BLaER1 treated with 17β-estradiol and CSF1 and Interleukin-3, amounts not matched to agents 10 nM and 100 nM (cell line): ENCODE measurements around the gene VTI1A.
"Not testable (repeated sequence)": the region's sequence is repeated elsewhere in the genome, so short reads cannot be mapped to it uniquely, and the experiment has no call there.

Source experiments
- H3K27ac ChIP-seq, 11 experiments: shearing (Covaris generic); formaldehyde crosslinking; 2 replicates each; pipeline ENCODE4 v1.8.1; 2022
- H3K27me3 ChIP-seq, 11 experiments: shearing (Covaris generic); formaldehyde crosslinking; 2 replicates each; pipeline ENCODE4 v1.8.1; 2022
- H3K36me3 ChIP-seq, 11 experiments: shearing (Covaris generic); formaldehyde crosslinking; 2 replicates each; pipeline ENCODE4 v1.8.1; 2022
- H3K4me1 ChIP-seq, 10 experiments: shearing (Covaris generic); formaldehyde crosslinking; 2 replicates each; pipeline ENCODE4 v1.8.1; 2022
- H3K4me2 ChIP-seq, 11 experiments: shearing (Covaris generic); formaldehyde crosslinking; 2 replicates each; pipeline ENCODE4 v1.8.1; 2022
- H3K4me3 ChIP-seq, 10 experiments: shearing (Covaris generic); formaldehyde crosslinking; 2 replicates each; pipeline ENCODE4 v1.8.1; 2022
- H3K9ac ChIP-seq, 11 experiments: shearing (Covaris generic); formaldehyde crosslinking; 2 replicates each; pipeline ENCODE4 v1.8.1; 2022
- H3K9me3 ChIP-seq, 11 experiments: shearing (Covaris generic); formaldehyde crosslinking; replicated peaks in 1 of 11; 2 replicates each; pipeline ENCODE4 v1.8.1; 2022
- H4K20me1 ChIP-seq, 11 experiments: shearing (Covaris generic); formaldehyde crosslinking; 2 replicates each; pipeline ENCODE4 v1.8.1; 2022
- Cebpa-rat ChIP-seq, 11 experiments: shearing (Covaris generic); IDR thresholded peaks; 2 replicates each; pipeline ENCODE4 v1.8.1; 2022

Gene VTI1A

GRCh38 chr10:112532956-112533355 lies 85.9 kb downstream of the VTI1A start:
- Histone ChIP-seq H4K20me1 (no peaks in the 10 kb centered on the region), H3K4me3 (no peak overlapping the region), H3K9me3 (0 out of 22 replicates have a peak, but pooled peaks cover 0 to 6% (median 0%) of the 10 kb centered on the region in 11 experiments), H3K4me2 (peak overlapping the region in 4 of 11 experiments; percentile 45 to 70 (median 60); a peak in 5 of 22 replicates), H3K9ac (no peak overlapping the region), H3K4me1 (peaks cover 0 to 46% (median 10%) of the 10 kb centered on the region in 10 experiments; a peak in 11 of 20 replicates), H3K27me3 (no peaks in the 10 kb centered on the region), H3K27ac (peak overlapping the region in 3 of 11 experiments; percentile 27 to 67 (median 65); a peak in 5 of 22 replicates), H3K36me3 (peaks cover under 1 to 34% (median 14%) of the 10 kb centered on the region in 11 experiments; a peak in 19 of 22 replicates)
- TF ChIP-seq Cebpa-rat (IDR thresholded peaks at IDR 0.05), result no peak

GRCh38 chr10:112533916-112534315 lies 86.9 kb downstream of the VTI1A start:
- Histone ChIP-seq H3K4me1 (peaks cover 0 to 46% (median 10%) of the 10 kb centered on the region in 10 experiments; a peak in 11 of 20 replicates), H3K27ac (no peak overlapping the region; a peak in 1 of 22 replicates), H3K9me3 (0 out of 22 replicates have a peak, but pooled peaks cover 0 to 6% (median 0%) of the 10 kb centered on the region in 11 experiments), H3K36me3 (peaks cover 9 to 33% (median 23%) of the 10 kb centered on the region in 11 experiments; a peak in 21 of 22 replicates), H4K20me1 (no peaks in the 10 kb centered on the region), H3K27me3 (no peaks in the 10 kb centered on the region), H3K9ac (no peak overlapping the region), H3K4me2 (peak overlapping the region in 3 of 11 experiments; percentile 29 to 70 (median 45); a peak in 4 of 22 replicates), H3K4me3 (no peak overlapping the region)
- TF ChIP-seq Cebpa-rat (IDR thresholded peaks at IDR 0.05), result no peak

GRCh38 chr10:112535531-112535951 lies 88.5 kb downstream of the VTI1A start:
- H3K4me2 ChIP-seq, result no peak overlapping the region
- H3K9ac ChIP-seq, result no peak overlapping the region
- no peaks in the 10 kb centered on the region for H4K20me1 ChIP-seq

GRCh38 chr10:112536663-112537062 lies 89.6 kb downstream of the VTI1A start:
- H3K27ac ChIP-seq, result no peak overlapping the region
- H3K4me1 ChIP-seq, result peaks cover 0 to 48% (median 6%) of the 10 kb centered on the region in 10 experiments; a peak in 10 of 20 replicates
- no peaks in the 10 kb centered on the region for H3K27me3 ChIP-seq
- H3K4me3 ChIP-seq, result no peak overlapping the region
- H4K20me1 ChIP-seq, result no peaks in the 10 kb centered on the region
- no peak overlapping the region for H3K4me2 ChIP-seq
- peaks cover 25 to 42% (median 32%) of the 10 kb centered on the region in 11 experiments for H3K36me3 ChIP-seq
- no peak for TF ChIP-seq Cebpa-rat (IDR thresholded peaks at IDR 0.05)
- H3K9ac ChIP-seq, result no peak overlapping the region
- no peaks in the 10 kb centered on the region for H3K9me3 ChIP-seq

More at GRCh38 chr10:112535531-112535951, 88.5 kb downstream of the VTI1A start:
- H3K36me3 ChIP-seq, result peaks cover 25 to 39% (median 35%) of the 10 kb centered on the region in 11 experiments
- H3K4me3 ChIP-seq, result no peak overlapping the region
- no peak for TF ChIP-seq Cebpa-rat (IDR thresholded peaks at IDR 0.05)
- H3K9me3 ChIP-seq, result 0 out of 22 replicates have a peak, but pooled peaks cover 0 to 6% (median 0%) of the 10 kb centered on the region in 11 experiments
- H3K4me1 ChIP-seq, result peaks cover 0 to 50% (median 10%) of the 10 kb centered on the region in 10 experiments; a peak in 11 of 20 replicates
- H3K27ac ChIP-seq, result no peak overlapping the region
- H3K27me3 ChIP-seq, result no peaks in the 10 kb centered on the region

- Histone ChIP-seq H3K27me3 (no peaks in the 10 kb centered on the region), H3K4me2 (no peak overlapping the region), H3K9me3 (peaks cover 4 to 11% (median 10%) of the 10 kb centered on the region in 11 experiments; a peak in 15 of 22 replicates), H3K36me3 (peaks cover 34 to 51% (median 41%) of the 10 kb centered on the region in 11 experiments), H4K20me1 (no peaks in the 10 kb centered on the region), H3K4me1 (peaks cover 0 to 33% (median 0%) of the 10 kb centered on the region in 10 experiments; a peak in 6 of 20 replicates), H3K9ac (no peak overlapping the region), H3K4me3 (no peak overlapping the region), H3K27ac (no peak overlapping the region)
- no peak for TF ChIP-seq Cebpa-rat (IDR thresholded peaks at IDR 0.05)
These were observed 91.2 kb downstream of the VTI1A start for GRCh38 chr10:112538168-112538567.

- peaks cover 9 to 20% (median 19%) of the 10 kb centered on the region in 11 experiments; a peak in 21 of 22 replicates for H3K9me3 ChIP-seq
These were observed 92.3 kb downstream of the VTI1A start for GRCh38 chr10:112539340-112539739.

GRCh38 chr10:112542823-112543222 lies 95.8 kb downstream of the VTI1A start:
- not testable (repeated sequence) for H3K27ac ChIP-seq, H3K9ac ChIP-seq, H3K4me3 ChIP-seq, H3K27me3 ChIP-seq, H3K4me2 ChIP-seq
- Histone ChIP-seq H3K9me3 (peaks cover 15 to 25% (median 23%) of the 10 kb centered on the region in 11 experiments; a peak in 21 of 22 replicates), H4K20me1 (peaks cover 0 to 23% (median 0%) of the 10 kb centered on the region in 11 experiments; a peak in 4 of 22 replicates), H3K36me3 (peaks cover 37 to 55% (median 47%) of the 10 kb centered on the region in 11 experiments), H3K4me1 (peaks cover 9 to 25% (median 19%) of the 10 kb centered on the region in 10 experiments)

More at GRCh38 chr10:112539340-112539739, 92.3 kb downstream of the VTI1A start:
- H3K36me3 ChIP-seq, result peaks cover 37 to 53% (median 47%) of the 10 kb centered on the region in 11 experiments
- peaks cover 0 to 22% (median 0%) of the 10 kb centered on the region in 10 experiments; a peak in 5 of 20 replicates for H3K4me1 ChIP-seq
- H3K27ac ChIP-seq, result no peak overlapping the region
- H3K9ac ChIP-seq, result no peak overlapping the region
- no peaks in the 10 kb centered on the region for H3K27me3 ChIP-seq
- H3K4me3 ChIP-seq, result no peak overlapping the region
- TF ChIP-seq Cebpa-rat (IDR thresholded peaks at IDR 0.05), result no peak
- no peak overlapping the region for H3K4me2 ChIP-seq
- no peaks in the 10 kb centered on the region for H4K20me1 ChIP-seq

GRCh38 chr10:112546474-112546873 lies 99.5 kb downstream of the VTI1A start:
- Histone ChIP-seq H3K36me3 (peaks cover 10 to 35% (median 19%) of the 10 kb centered on the region in 11 experiments; a peak in 17 of 22 replicates), H3K9me3 (peaks cover 15 to 25% (median 23%) of the 10 kb centered on the region in 11 experiments; a peak in 21 of 22 replicates), H3K4me3 (peak overlapping the region in 1 of 10 experiments; percentile 2; a peak in 2 of 20 replicates), H3K4me2 (peak overlapping the region; percentile 46 to 74 (median 64)), H3K27me3 (no peaks in the 10 kb centered on the region), H3K9ac (peak overlapping the region in 2 of 11 experiments; percentile 38 to 50; a peak in 2 of 22 replicates), H3K4me1 (peaks cover 9 to 21% (median 18%) of the 10 kb centered on the region in 10 experiments), H4K20me1 (peaks cover 0 to 23% (median 0%) of the 10 kb centered on the region in 11 experiments; a peak in 4 of 22 replicates), H3K27ac (peak overlapping the region in 4 of 11 experiments; percentile 36 to 69 (median 54); a peak in 7 of 22 replicates)
- no peak for TF ChIP-seq Cebpa-rat (IDR thresholded peaks at IDR 0.05)
